ENCODE results near the gene RELCH.

Gene RELCH

GRCh38 chr18:62335494-62335893, 148.4 kb downstream of the RELCH start:
- no peaks in the 10 kb centered on the region; the same call in 1 of the 2 replicates for H3K27me3 ChIP-seq (replicated peaks; ENCODE audit: control insufficient read depth, insufficient read depth, low read length)
- DNase-seq (ENCODE audit: extremely low read depth, insufficient read length): no peak
- TF ChIP-seq CTCF (IDR thresholded peaks at IDR 0.05; ENCODE audit: insufficient read depth, low read length, poor library complexity, severe bottlenecking): no peak
- no peaks in the 10 kb centered on the region for H3K36me3 ChIP-seq (ENCODE audit: control insufficient read depth, insufficient read depth, low read length)
- H3K4me3 ChIP-seq (replicated peaks; ENCODE audit: low read depth, low read length): no peak overlapping the region

GRCh38 chr18:62336618-62337017, 149.6 kb downstream of the RELCH start:
- TF ChIP-seq CTCF (IDR thresholded peaks at IDR 0.05; ENCODE audit: insufficient read depth, low read length, poor library complexity, severe bottlenecking): no peak
- no peaks in the 10 kb centered on the region; the same call in 1 of the 2 replicates for H3K27me3 ChIP-seq (replicated peaks; ENCODE audit: control insufficient read depth, insufficient read depth, low read length)
- no peaks in the 10 kb centered on the region for H3K36me3 ChIP-seq (ENCODE audit: control insufficient read depth, insufficient read depth, low read length)
- no peak for DNase-seq (ENCODE audit: extremely low read depth, insufficient read length)
- H3K4me3 ChIP-seq (replicated peaks; ENCODE audit: low read depth, low read length): no peak overlapping the region

GRCh38 chr18:62337336-62337735, 150.3 kb downstream of the RELCH start:
- DNase-seq (ENCODE audit: extremely low read depth, insufficient read length): no peak
- H3K27me3 ChIP-seq (replicated peaks; ENCODE audit: control insufficient read depth, insufficient read depth, low read length): no peaks in the 10 kb centered on the region; the same call in 1 of the 2 replicates
- H3K4me3 ChIP-seq (replicated peaks; ENCODE audit: low read depth, low read length): no peak overlapping the region
- TF ChIP-seq CTCF (IDR thresholded peaks at IDR 0.05; ENCODE audit: insufficient read depth, low read length, poor library complexity, severe bottlenecking): no peak
- H3K36me3 ChIP-seq (ENCODE audit: control insufficient read depth, insufficient read depth, low read length): no peaks in the 10 kb centered on the region

- Histone ChIP-seq H3K27me3 (replicated peaks; ENCODE audit: control insufficient read depth, insufficient read depth, low read length) (no peaks in the 10 kb centered on the region; the same call in 1 of the 2 replicates), H3K36me3 (ENCODE audit: control insufficient read depth, insufficient read depth, low read length) (no peaks in the 10 kb centered on the region), H3K4me3 (replicated peaks; ENCODE audit: low read depth, low read length) (no peak overlapping the region)
- DNase-seq (ENCODE audit: extremely low read depth, insufficient read length): no peak
- TF ChIP-seq CTCF (IDR thresholded peaks at IDR 0.05; ENCODE audit: insufficient read depth, low read length, poor library complexity, severe bottlenecking): no peak
These were observed 151.5 kb downstream of the RELCH start for GRCh38 chr18:62338446-62339105.

GRCh38 chr18:62339106-62339988, 152.3 kb downstream of the RELCH start:
- Histone ChIP-seq H3K36me3 (ENCODE audit: control insufficient read depth, insufficient read depth, low read length) (no peaks in the 10 kb centered on the region), H3K27me3 (replicated peaks; ENCODE audit: control insufficient read depth, insufficient read depth, low read length) (no peaks in the 10 kb centered on the region; the same call in 1 of the 2 replicates), H3K4me3 (replicated peaks; ENCODE audit: low read depth, low read length) (no peak overlapping the region)
- no peak for TF ChIP-seq CTCF (IDR thresholded peaks at IDR 0.05; ENCODE audit: insufficient read depth, low read length, poor library complexity, severe bottlenecking)
- DNase-seq (ENCODE audit: extremely low read depth, insufficient read length): no peak
